Aorta (tissue), 5 donors: ENCODE results near the gene GRIA1. TPM values are rescaled to one million over a fixed set of nuclear protein-coding genes. Genes with fewer than 3 reads are reported as not detected.

Source experiments
- ATAC-seq: fragments of 200-7000 bp; cut with Tn5 transposase; one replicate; pipeline ENCODE4 v1.9.1; 2022; ENCODE audit warnings: moderate library complexity; ENCODE audit not compliant: low FRiP score
- DNase-seq, 2 donors: peaks; one replicate each; pipeline ENCODE4 v3.0.0-alpha.2; 2020
- H3K27ac ChIP-seq, 2 donors: one replicate each; pipeline ENCODE4 v1.5.1; 2013; ENCODE audit warnings: low read length in 2 of 2, mild to moderate bottlenecking in 2 of 2, moderate library complexity in 2 of 2, control low read depth in 1 of 2, inconsistent platforms in 1 of 2, low read depth in 1 of 2
- H3K27me3 ChIP-seq, 2 donors: one replicate each; pipeline ENCODE4 v1.6.1; 2013; ENCODE audit warnings: control low read depth in 1 of 2, low read length in 1 of 2, mild to moderate bottlenecking in 1 of 2, moderate library complexity in 1 of 2; ENCODE audit not compliant: insufficient read depth in 2 of 2, control insufficient read depth in 1 of 2
- H3K36me3 ChIP-seq, 2 donors: one replicate each; pipeline ENCODE4 v1.6.1; 2013; ENCODE audit warnings: control low read depth in 1 of 2, low read length in 1 of 2, mild to moderate bottlenecking in 1 of 2; ENCODE audit not compliant: insufficient read depth in 2 of 2, control insufficient read depth in 1 of 2
- H3K4me1 ChIP-seq, 2 donors: one replicate each; pipeline ENCODE4 v1.6.1; 2013; ENCODE audit warnings: low read length in 2 of 2, control low read depth in 1 of 2, mild to moderate bottlenecking in 1 of 2, moderate library complexity in 1 of 2; ENCODE audit not compliant: insufficient read depth in 2 of 2, control insufficient read depth in 1 of 2
- H3K4me3 ChIP-seq, 2 donors: one replicate each; pipeline ENCODE4 v1.5.1; 2013; ENCODE audit warnings: low read length in 2 of 2, control low read depth in 1 of 2, mild to moderate bottlenecking in 1 of 2
- H3K9me3 ChIP-seq: one replicate; pipeline ENCODE4 v1.6.1; 2013; ENCODE audit warnings: mild to moderate bottlenecking, low read length; ENCODE audit not compliant: control insufficient read depth
- WGBS, 2 donors: extraction: QIAGEN DNeasy Blood & Tissue Kit; methylation state at CpG; one replicate each; pipeline ENCODE4 v1.1.7; 2013; 5-methylcytosine and 5-hydroxymethylcytosine counted together
- intact Hi-C, 2 donors: fragments of 100-400 bp; cut with DNase I; formaldehyde crosslinking; loops; one replicate each; pipeline versions ENCODE4 v1.14.2 to v1.15.0; 2022
- polyA plus RNA-seq, 2 donors: library from polyadenylated mRNA; stranded (reverse); fragments of 200-250 nt; gene quantifications; one replicate each; pipeline ENCODE4 v1.2.3, GENCODE V29; 2013
- total RNA-seq, 2 donors: library from RNA; stranded (reverse); fragmentation: NEBNext Ultra II Directional; extraction: Animal tissue kit (Norgen Biotek cat#: 25700); gene quantifications; one replicate each; pipeline ENCODE4 v1.2.1, GENCODE V29; 2021
- donor health status: healthy with polysubstance abuse.
- donor health status: Bipolar disorder and iron deficiency.
- donor health status: DM: no; HTN: no; CAD: no.
- donor health status: DM: no; HTN: no; CAD: no.
- donor health status: DM: yes; HTN: yes; CAD: no.

The GRIA1 gene
- total and polyA plus RNA-seq, 4 donors: 6.3 to 20.2 (median 7.0) TPM

DNA sequence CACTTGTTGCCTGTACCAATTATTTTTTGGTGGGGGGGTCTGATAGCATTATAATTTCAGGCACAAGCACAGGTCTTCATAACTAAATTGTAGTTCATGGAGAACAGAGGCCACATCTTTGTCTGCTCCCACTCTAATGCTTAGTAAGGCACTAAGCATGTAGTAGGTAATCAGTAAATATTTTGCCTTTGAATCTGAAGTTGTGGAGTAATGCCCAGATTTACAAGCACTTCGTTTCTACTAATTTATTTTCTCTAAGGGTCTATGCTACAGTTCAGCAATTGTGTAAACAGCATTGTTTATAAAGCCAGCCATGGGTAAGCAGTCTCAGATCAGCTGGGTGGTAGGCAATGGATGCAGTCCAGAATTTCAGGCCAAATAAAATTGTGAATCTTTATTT is 78.6 kb downstream of the GRIA1 start:
- ATAC-seq (no peak), DNase-seq (no peak)
- intact Hi-C loops: loop anchor here (5.0 to 10.0 kb wide), 3 partner anchors 174 to 934 kb away; no protein-coding TSS in a partner anchor
- Histone ChIP-seq H3K27me3 (no peaks in the 10 kb centered on the region), H3K27ac (peak overlapping the region; percentile 64 to 93), H3K9me3 (no peaks in the 10 kb centered on the region), H3K4me1 (peaks cover 19 to 23% of the 10 kb centered on the region in 2 donors), H3K4me3 (no peak overlapping the region), H3K36me3 (no peaks in the 10 kb centered on the region)
- WGBS, 2 donors: 0 to 2% methylated on average over 1 of the region's 1 CpG

DNA sequence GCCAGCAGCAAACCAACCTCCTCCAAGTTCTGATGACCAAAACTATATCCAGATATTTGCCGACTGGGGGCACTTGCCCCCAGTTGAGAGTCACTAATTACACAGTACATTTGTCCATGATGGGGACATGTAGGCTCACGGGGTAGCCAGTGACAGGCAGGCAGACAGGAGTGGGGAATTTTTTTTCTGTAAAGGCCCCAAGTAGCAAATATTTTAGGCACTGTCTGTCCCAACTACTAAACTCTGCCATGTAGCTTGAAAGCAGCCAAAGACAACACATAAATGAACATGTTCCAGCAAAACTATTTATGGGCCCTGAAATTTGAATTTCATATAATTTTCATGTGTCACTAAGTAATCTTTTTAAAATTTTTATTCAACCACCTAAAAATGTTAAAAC is 80.7 kb downstream of the GRIA1 start:
- ATAC-seq (peak; percentile 72), DNase-seq (no peak)
- no peak overlapping the region for H3K4me3 ChIP-seq
- H3K27ac ChIP-seq: peak overlapping the region in 1 of 2 donors; percentile 90
- 0 to 6% methylated on average over 2 of the region's 2 CpGs for WGBS, 2 donors
- no peaks in the 10 kb centered on the region for H3K27me3 ChIP-seq
- intact Hi-C loops: loop anchor here (2.0 to 10.0 kb wide), 3 partner anchors 58 to 334 kb away; no protein-coding TSS in a partner anchor
- no peaks in the 10 kb centered on the region for H3K36me3 ChIP-seq
- no peaks in the 10 kb centered on the region for H3K9me3 ChIP-seq
- H3K4me1 ChIP-seq: peaks cover 19 to 23% of the 10 kb centered on the region in 2 donors

DNA sequence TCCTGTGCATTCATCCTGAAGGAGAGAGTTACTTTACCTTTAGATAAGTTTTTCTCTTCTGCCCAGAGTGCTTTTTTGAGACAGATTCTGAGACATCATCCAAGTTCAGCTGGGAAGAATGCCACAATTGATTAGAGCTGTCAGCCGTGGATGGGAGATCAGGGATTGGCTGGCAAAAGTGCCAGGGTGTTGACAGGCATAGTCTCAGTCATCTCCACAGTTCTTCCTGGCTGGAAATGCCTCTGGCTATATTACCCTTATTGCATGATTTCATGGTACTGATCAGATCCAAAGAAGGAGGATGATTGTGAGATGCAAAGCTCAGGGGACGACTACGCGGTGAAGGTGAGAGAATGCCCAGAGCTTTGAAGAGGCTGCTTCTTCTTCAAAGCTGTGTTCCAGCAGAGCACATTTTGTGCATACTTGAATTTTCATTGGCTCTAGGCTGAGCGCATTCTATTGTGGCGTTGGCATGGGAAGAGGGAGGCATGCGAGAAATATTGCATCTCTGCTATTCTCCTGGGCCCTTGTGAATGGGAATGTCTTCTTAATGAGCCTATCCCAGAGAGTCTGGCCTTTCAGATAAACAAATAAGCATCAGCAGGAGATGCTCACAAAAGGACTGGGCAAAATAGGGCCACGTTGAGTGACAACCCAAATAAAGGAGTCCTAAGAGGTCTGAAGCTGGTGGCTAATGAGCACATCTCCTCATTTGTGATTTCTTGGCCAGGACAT is 82.1 kb downstream of the GRIA1 start:
- no peaks in the 10 kb centered on the region for H3K27me3 ChIP-seq
- H3K4me3 ChIP-seq: no peak overlapping the region
- no peaks in the 10 kb centered on the region for H3K9me3 ChIP-seq
- H3K27ac ChIP-seq: peak overlapping the region; percentile 84 to 94
- intact Hi-C loops: loop anchor here in 1 of 2 donors (10.0 kb wide), 2 partner anchors 178 to 332 kb away; no protein-coding TSS in a partner anchor
- H3K4me1 ChIP-seq: peaks cover 19 to 23% of the 10 kb centered on the region in 2 donors
- ATAC-seq: no peak
- no peak for DNase-seq
- no peaks in the 10 kb centered on the region for H3K36me3 ChIP-seq
- WGBS, 2 donors: 50 to 63% methylated on average over 8 of the region's 8 CpGs

DNA sequence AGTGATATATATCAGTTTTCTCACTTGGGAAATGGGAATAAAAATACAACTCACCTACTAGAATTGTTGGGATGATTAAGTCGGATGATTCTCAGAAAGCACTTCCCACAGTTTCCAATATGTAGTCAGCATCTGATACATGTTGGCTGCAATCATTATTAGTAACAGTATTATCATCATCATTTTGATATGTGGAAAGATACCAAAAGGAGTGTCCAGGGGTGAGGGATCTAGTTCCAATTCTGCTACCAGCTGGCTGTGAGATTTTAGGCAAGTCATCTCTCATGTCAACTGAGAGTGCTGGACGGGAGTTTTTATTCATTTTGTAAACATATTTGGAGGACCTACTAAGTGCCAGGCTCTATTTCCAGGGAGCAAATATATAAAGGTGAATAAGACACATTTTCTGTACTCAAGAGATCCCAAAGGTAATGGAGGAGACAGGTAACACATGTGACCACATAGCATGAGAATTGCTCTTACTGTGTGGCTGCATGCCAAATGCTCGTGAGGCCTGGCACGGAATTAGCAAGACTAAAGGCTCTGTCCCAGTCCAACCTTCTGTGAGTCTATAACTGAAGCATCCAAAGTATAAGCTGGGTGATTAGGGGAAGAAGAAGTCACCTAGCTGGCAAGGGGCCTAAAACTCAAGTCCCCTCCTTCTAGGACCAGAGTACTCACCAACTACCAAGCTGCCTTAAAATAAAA is 83.0 kb downstream of the GRIA1 start:
- no peaks in the 10 kb centered on the region for H3K9me3 ChIP-seq
- H3K4me3 ChIP-seq: no peak overlapping the region
- DNase-seq (no peak), ATAC-seq (no peak)
- peaks cover 19 to 23% of the 10 kb centered on the region in 2 donors for H3K4me1 ChIP-seq
- H3K27me3 ChIP-seq: no peaks in the 10 kb centered on the region
- intact Hi-C loops: loop anchor here in 1 of 2 donors (10.0 kb wide), 2 partner anchors 179 to 331 kb away; no protein-coding TSS in a partner anchor
- no peaks in the 10 kb centered on the region for H3K36me3 ChIP-seq
- peak overlapping the region; percentile 39 to 61 for H3K27ac ChIP-seq
- WGBS, 2 donors: 48 to 57% methylated on average over 4 of the region's 4 CpGs

DNA sequence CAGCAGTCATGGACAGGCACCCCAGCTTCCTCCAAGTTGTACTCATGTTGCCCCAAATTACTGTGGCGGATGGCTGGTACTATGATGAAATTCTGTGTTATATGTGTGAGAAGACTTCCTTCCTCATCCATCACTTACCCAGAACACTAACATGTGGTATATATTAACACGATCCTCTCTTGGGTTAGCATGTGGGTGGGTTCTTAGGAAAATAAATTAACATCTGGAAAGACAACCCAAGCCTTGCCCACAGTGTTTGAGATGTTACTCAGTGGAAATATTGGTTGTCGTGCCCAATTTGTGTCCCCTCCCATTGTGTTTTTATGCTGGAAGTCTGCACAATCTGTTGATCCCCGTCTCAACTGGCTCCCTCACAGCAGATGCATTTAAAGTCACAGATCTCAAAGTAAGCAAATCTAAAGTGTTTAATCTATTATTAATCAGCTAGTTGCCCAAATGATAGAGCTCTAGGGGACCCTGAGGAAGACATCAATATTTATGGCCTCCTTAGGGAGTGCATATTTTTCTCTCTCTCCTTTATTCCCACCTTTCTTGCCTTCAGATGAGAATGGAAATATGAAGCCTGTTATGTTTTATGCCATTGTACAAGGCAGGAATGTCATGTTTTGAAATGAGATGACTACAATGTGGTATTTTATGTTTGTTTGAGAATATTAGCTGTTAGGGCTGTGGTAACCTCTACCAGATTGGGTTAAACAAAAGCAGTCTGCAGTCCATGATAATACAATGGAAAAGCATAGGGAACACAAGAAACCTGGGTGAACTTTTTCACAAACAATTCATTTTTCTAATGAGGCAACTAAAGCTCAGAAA is 93.9 kb downstream of the GRIA1 start:
- Histone ChIP-seq H3K4me3 (no peak overlapping the region), H3K27me3 (no peaks in the 10 kb centered on the region), H3K9me3 (no peaks in the 10 kb centered on the region), H3K4me1 (no peaks in the 10 kb centered on the region), H3K27ac (no peak overlapping the region), H3K36me3 (no peaks in the 10 kb centered on the region)
- ATAC-seq (no peak), DNase-seq (no peak)
- 57 to 71% methylated on average over 4 of the region's 4 CpGs for WGBS, 2 donors
- intact Hi-C loops: no loop called here

DNA sequence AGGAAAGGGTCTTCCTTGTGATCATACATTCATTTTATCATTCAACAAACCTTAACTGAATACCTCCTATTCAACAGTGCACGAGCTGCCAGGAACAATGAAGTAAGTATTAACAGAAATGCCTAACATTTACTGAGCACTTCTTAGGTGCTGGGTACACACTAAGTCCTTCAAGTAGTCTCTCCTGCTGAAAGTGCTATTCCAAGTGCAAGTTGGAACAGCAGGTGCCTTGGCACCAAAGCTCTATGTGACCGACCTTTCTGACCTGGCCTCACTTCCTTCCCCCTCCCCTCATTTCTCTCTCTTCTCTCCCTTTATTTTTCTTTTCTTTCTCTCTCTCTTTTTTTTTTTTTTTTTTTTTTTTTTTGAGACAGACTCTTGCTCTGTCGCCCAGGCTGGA is 94.5 kb downstream of the GRIA1 start:
- DNase-seq (no peak), ATAC-seq (no peak)
- H3K4me1 ChIP-seq: no peaks in the 10 kb centered on the region
- no peak overlapping the region for H3K27ac ChIP-seq
- no peaks in the 10 kb centered on the region for H3K36me3 ChIP-seq
- H3K4me3 ChIP-seq: no peak overlapping the region
- no peaks in the 10 kb centered on the region for H3K9me3 ChIP-seq
- 88 to 89% methylated on average over 3 of the region's 3 CpGs for WGBS, 2 donors
- H3K27me3 ChIP-seq: no peaks in the 10 kb centered on the region
- intact Hi-C loops: no loop called here

DNA sequence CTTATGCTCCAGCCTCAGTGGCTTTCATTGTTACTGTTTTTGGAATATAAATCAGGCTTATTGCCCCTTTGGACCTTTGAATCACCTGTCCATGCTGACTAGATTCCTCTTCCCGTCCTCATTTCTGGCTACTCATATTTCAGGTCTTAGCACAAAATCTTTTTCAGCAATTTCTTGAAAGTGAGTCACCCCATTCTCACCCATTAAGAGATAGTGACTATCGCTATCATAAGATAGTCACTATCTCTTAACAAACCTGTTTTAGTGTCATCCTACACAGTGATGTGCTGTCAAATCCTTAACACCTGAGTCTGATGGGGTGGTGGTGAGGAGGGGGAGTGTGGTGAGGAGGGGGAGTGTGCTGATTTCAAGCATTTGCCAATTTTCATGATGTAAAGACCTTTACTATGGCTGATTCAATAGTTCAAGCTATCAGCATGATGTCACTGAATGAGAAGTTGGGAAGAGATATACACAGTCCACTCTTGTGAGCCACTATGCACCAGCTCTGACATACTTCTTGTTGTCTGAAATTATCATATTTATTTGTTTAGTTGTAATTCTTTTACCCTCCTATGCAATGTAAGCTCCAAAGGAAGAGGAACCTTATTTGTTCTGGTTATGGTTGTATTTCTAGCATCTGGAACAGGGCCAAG is 95.3 kb downstream of the GRIA1 start:
- Histone ChIP-seq H3K36me3 (no peaks in the 10 kb centered on the region), H3K4me3 (no peak overlapping the region), H3K27me3 (no peaks in the 10 kb centered on the region), H3K27ac (no peak overlapping the region), H3K4me1 (no peaks in the 10 kb centered on the region), H3K9me3 (no peaks in the 10 kb centered on the region)
- ATAC-seq: no peak
- DNase-seq: no peak
- intact Hi-C loops: no loop called here
- WGBS, 2 donors: 72 to 75% methylated on average over 2 of the region's 2 CpGs

DNA sequence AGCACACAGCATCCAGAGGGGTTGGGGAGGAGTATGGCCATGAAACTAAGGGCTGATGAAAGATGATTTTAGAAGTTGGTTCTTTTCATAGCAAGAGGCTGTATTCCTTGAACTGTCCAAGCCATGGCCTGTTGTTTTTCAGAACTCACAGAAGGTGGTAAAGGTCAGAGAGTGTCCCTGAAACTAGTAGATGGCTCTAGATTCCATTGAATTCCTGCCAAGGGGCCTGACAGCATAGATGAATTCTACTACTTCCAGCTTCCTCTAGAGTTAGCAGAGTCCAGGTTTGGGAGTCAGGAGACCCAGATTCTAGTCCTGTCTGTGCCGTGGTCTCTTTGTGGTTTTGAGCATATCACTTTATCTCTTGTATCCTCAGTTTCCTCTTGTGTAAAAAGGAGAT is 101.6 kb downstream of the GRIA1 start:
- 84% methylated on average over 1 of the region's 1 CpG for WGBS, 2 donors
- H3K4me3 ChIP-seq: no peak overlapping the region
- H3K9me3 ChIP-seq: no peaks in the 10 kb centered on the region
- no peak overlapping the region for H3K27ac ChIP-seq
- no peaks in the 10 kb centered on the region for H3K27me3 ChIP-seq
- no peaks in the 10 kb centered on the region for H3K36me3 ChIP-seq
- H3K4me1 ChIP-seq: no peaks in the 10 kb centered on the region
- DNase-seq: no peak
- intact Hi-C loops: no loop called here
- ATAC-seq: no peak
